ENCODE measurements around the gene NCOA1.

GRCh38 chr2:24482251-24482971, 8.6 kb upstream of the NCOA1 start:
- TF ChIP-seq TAF1 (IDR thresholded peaks at IDR 0.05; ENCODE audit: low read depth, low read length) (no peak), POLR2A (IDR thresholded peaks at IDR 0.05; ENCODE audit: low read depth, low read length) (no peak), POU2F2 (IDR thresholded peaks at IDR 0.05; ENCODE audit: low read depth, low read length) (no peak), POLR2AphosphoS5 (IDR thresholded peaks at IDR 0.05; ENCODE audit: low read depth, low read length) (no peak)

Data from GM12891 (cell line).